ENCODE data around the gene CBY1. TPM values are rescaled to one million over a fixed set of nuclear protein-coding genes. Genes with fewer than 3 reads are reported as not detected.

The CBY1 gene
- total RNA-seq, 6 donors from 2014 or later: 15.8 to 30.3 (median 23.5) TPM

Other genes starting within 250 kb of the CBY1 start
- not detected for gene KCNJ4, start 201.4 kb upstream of the CBY1 start, total RNA-seq
- gene KDELR3, start 188.5 kb upstream of the CBY1 start, total RNA-seq: 10 to 100 TPM in 2 of 6 donors, 1 to 10 TPM in 4; 7.3 to 14.2 (median 9.7) TPM
- 1,000 to 10,000 TPM in 2 of 6 donors, 100 to 1,000 TPM in 4; 428 to 2,078 (median 621) TPM for gene DDX17, start 150.3 kb upstream of the CBY1 start, total RNA-seq
- 10 to 100 TPM in 1 of 6 donors, 1 to 10 TPM in 2, under 1 TPM in 3; 0.33 to 12.3 (median 1.2) TPM for gene DMC1, start 86.5 kb upstream of the CBY1 start, total RNA-seq
- gene FAM227A, start 246 bp upstream of the CBY1 start, total RNA-seq: 10 to 100 TPM in 3 of 6 donors, 1 to 10 TPM in 2, under 1 TPM in 1; 0.49 to 21.3 (median 8.3) TPM
- 10 to 100 TPM in 5 of 6 donors, 1 to 10 TPM in 1; 9.4 to 60.3 (median 24.1) TPM for gene TOMM22, start 25.3 kb downstream of the CBY1 start, total RNA-seq
- 10 to 100 TPM; 47.1 to 84.8 (median 67.3) TPM for gene JOSD1, start 44.3 kb downstream of the CBY1 start, total RNA-seq
- gene GTPBP1, start 49.3 kb downstream of the CBY1 start, total RNA-seq: 100 to 1,000 TPM in 2 of 6 donors, 10 to 100 TPM in 4; 57.9 to 176 (median 73.6) TPM
- gene SUN2, start 99.4 kb downstream of the CBY1 start, total RNA-seq: 100 to 1,000 TPM; 191 to 436 (median 275) TPM
- gene DNAL4, start 137.5 kb downstream of the CBY1 start, total RNA-seq: 10 to 100 TPM; 14.7 to 23.7 (median 20.2) TPM
- 1 to 10 TPM in 5 of 6 donors, not detected in 1; 1.4 to 6.6 (median 3.0) TPM for gene NPTXR, start 187.4 kb downstream of the CBY1 start, total RNA-seq
- gene CBX6, start 215.6 kb downstream of the CBY1 start, total RNA-seq: 10 to 100 TPM; 30.4 to 74.9 (median 45.4) TPM